SK-N-SH (cell line): ENCODE results near the gene NPS. TPM values are rescaled to one million over a fixed set of nuclear protein-coding genes. Genes with fewer than 3 reads are reported as not detected.
A peak's percentile ranks its signal among the peaks of the same experiment; 100 is the strongest.

Experiments
- CTCF ChIA-PET: fragments of 300-600, 350-600 bp; formaldehyde crosslinking; extraction: SDS; loops from one replicate; lab custom pipeline; 2021; lab: Yijun Ruan, JAX
- POLR2A ChIA-PET: fragments of 350-600 bp; sonication (Branson Sonifier 250); formaldehyde crosslinking; extraction: SDS; loops from one replicate; lab custom pipeline; 2020; ENCODE audit warnings: antibody characterized with exemption, inconsistent platforms; lab: Yijun Ruan, JAX
- DNase-seq: peaks from one replicate; pipeline ENCODE4 v3.0.0; 2012
- H2AFZ ChIP-seq: fragments of 200-600 bp; sonication (generic); 2 replicates; pipeline ENCODE4 v1.8.1; 2016; ENCODE audit warnings: antibody characterized with exemption, mild to moderate bottlenecking, low read depth
- H3F3A ChIP-seq: fragments of 200-600 bp; sonication (generic); replicated peaks from 2 replicates; pipeline ENCODE3; 2016; ENCODE audit warnings: antibody characterized with exemption, mild to moderate bottlenecking; ENCODE audit not compliant: insufficient read depth
- H3K27ac ChIP-seq, 2 experiments: fragments of 200-500 bp in 1 of 2; fragments of 200-600 bp in 1 of 2; sonication (Bioruptor generic) in 1 of 2; sonication (generic), shearing (Covaris generic) in 1 of 2; 2 replicates each; pipeline versions ENCODE4 v1.5.1 to v1.6.1; 2014 to 2016; ENCODE audit warnings: low read depth in 2 of 2, inconsistent platforms in 1 of 2, low read length in 1 of 2, mild to moderate bottlenecking in 1 of 2, mixed read lengths in 1 of 2
- H3K27me3 ChIP-seq: fragments of 200-600 bp; sonication (generic), shearing (Covaris generic); 2 replicates; pipeline ENCODE4 v1.6.1; 2016; ENCODE audit warnings: mixed run types; ENCODE audit not compliant: insufficient read depth
- H3K36me3 ChIP-seq, 2 experiments: fragments of 200-500 bp in 1 of 2; fragments of 200-600 bp in 1 of 2; sonication (Bioruptor generic) in 1 of 2; sonication (generic) in 1 of 2; replicated peaks in 1 of 2; 2 replicates each; pipeline versions ENCODE3 to v1.5.1; 2014 to 2016; ENCODE audit warnings: low read length in 1 of 2, mild to moderate bottlenecking in 1 of 2; ENCODE audit not compliant: insufficient read depth in 2 of 2, control insufficient read depth in 1 of 2
- H3K4me1 ChIP-seq, 2 experiments: fragments of 200-500 bp in 1 of 2; fragments of 200-600 bp in 1 of 2; sonication (Bioruptor generic) in 1 of 2; sonication (generic), shearing (Covaris generic) in 1 of 2; 2 replicates each; pipeline versions ENCODE4 v1.5.1 to v1.6.1; 2014 to 2016; ENCODE audit warnings: low read depth in 1 of 2, low read length in 1 of 2, mixed run types in 1 of 2; ENCODE audit not compliant: insufficient read depth in 2 of 2, control insufficient read depth in 1 of 2
- H3K4me2 ChIP-seq: fragments of 200-600 bp; sonication (generic), shearing (Covaris generic); 2 replicates; pipeline ENCODE4 v1.6.1; 2017; ENCODE audit warnings: mixed run types
- H3K4me3 ChIP-seq, 2 experiments: fragments of 200-500 bp in 1 of 2; fragments of 200-600 bp in 1 of 2; sonication (Bioruptor generic) in 1 of 2; sonication (generic), shearing (Covaris generic) in 1 of 2; 2 replicates each; pipeline versions ENCODE4 v1.5.1 to v1.8.1; 2014 to 2016; ENCODE audit warnings: low read depth in 2 of 2, inconsistent platforms in 1 of 2, low read length in 1 of 2, mild to moderate bottlenecking in 1 of 2, mixed read lengths in 1 of 2, moderate library complexity in 1 of 2
- H3K79me2 ChIP-seq: fragments of 200-600 bp; sonication (generic); 2 replicates; pipeline ENCODE4 v1.8.1; 2017; ENCODE audit warnings: mild to moderate bottlenecking; ENCODE audit not compliant: insufficient read depth
- H3K9ac ChIP-seq: fragments of 200-600 bp; sonication (generic); 2 replicates; pipeline ENCODE4 v1.6.1; 2017; ENCODE audit warnings: mixed run types
- H3K9me2 ChIP-seq: fragments of 200-600 bp; sonication (generic); 2 replicates; pipeline ENCODE4 v1.6.1; 2017; ENCODE audit warnings: mixed run types
- H3K9me3 ChIP-seq: fragments of 200-600 bp; sonication (generic); 2 replicates; pipeline ENCODE4 v1.6.1; 2017; ENCODE audit warnings: mixed run types, mild to moderate bottlenecking, moderate library complexity
- H4K20me1 ChIP-seq: fragments of 200-600 bp; sonication (generic); 2 replicates; pipeline ENCODE4 v1.6.1; 2017; ENCODE audit warnings: mild to moderate bottlenecking, mixed run types; ENCODE audit not compliant: insufficient read depth
- CTCF ChIP-seq: fragments of 200-600 bp; sonication (generic); IDR thresholded peaks from 2 replicates; pipeline ENCODE4 v1.6.1; 2017; ENCODE audit warnings: antibody characterized with exemption, mild to moderate bottlenecking, moderate library complexity
- EP300 ChIP-seq, 2 experiments: IDR thresholded peaks; 2 replicates each; pipeline versions ENCODE4 v1.4.0 to v1.6.1; 2012; ENCODE audit warnings: borderline replicate concordance in 1 of 2, low read depth in 1 of 2, low read length in 1 of 2
- EZH2phosphoT487 ChIP-seq: fragments of 200-600 bp; sonication (generic); IDR thresholded peaks from 2 replicates; pipeline ENCODE4 v1.6.1; 2017; ENCODE audit warnings: low read depth, mixed run types, mild to moderate bottlenecking, antibody characterized with exemption, moderate library complexity, borderline replicate concordance
- FOXJ3 ChIP-seq: sonication (generic); formaldehyde crosslinking; IDR thresholded peaks from 2 replicates; pipeline ENCODE4 v1.5.1; 2020; ENCODE audit warnings: mild to moderate bottlenecking, missing genetic modification reagents
- FOXM1 ChIP-seq: IDR thresholded peaks from 2 replicates; pipeline ENCODE4 v1.4.0; 2012; ENCODE audit warnings: low read depth, mild to moderate bottlenecking
- GABPA ChIP-seq: IDR thresholded peaks from 2 replicates; pipeline ENCODE4 v1.4.0; 2012; ENCODE audit warnings: low read depth, mild to moderate bottlenecking
- JUND ChIP-seq: IDR thresholded peaks from 2 replicates; pipeline ENCODE4 v1.4.0; 2012
- MAX ChIP-seq: IDR thresholded peaks from 2 replicates; pipeline ENCODE4 v1.4.0; 2012; ENCODE audit warnings: low read depth
- RAD21 ChIP-seq: IDR thresholded peaks from 2 replicates; pipeline ENCODE4 v1.6.1; 2012; ENCODE audit warnings: mild to moderate bottlenecking, low read length
- REST ChIP-seq: IDR thresholded peaks from 2 replicates; pipeline ENCODE4 v1.6.1; 2012; ENCODE audit warnings: mild to moderate bottlenecking, low read depth, low read length, moderate library complexity
- RXRA ChIP-seq: IDR thresholded peaks from 2 replicates; pipeline ENCODE4 v1.4.0; 2012; ENCODE audit warnings: low read depth, mild to moderate bottlenecking, borderline replicate concordance
- TCF12 ChIP-seq: IDR thresholded peaks from 2 replicates; pipeline ENCODE4 v1.4.0; 2012
- TEAD4 ChIP-seq: IDR thresholded peaks from 2 replicates; pipeline ENCODE4 v1.4.0; 2012; ENCODE audit warnings: mild to moderate bottlenecking, borderline replicate concordance; ENCODE audit not compliant: insufficient read depth
- USF1 ChIP-seq: IDR thresholded peaks from 2 replicates; pipeline ENCODE4 v1.4.0; 2012; ENCODE audit warnings: low read depth, borderline replicate concordance
- YY1 ChIP-seq: IDR thresholded peaks from 2 replicates; pipeline ENCODE4 v1.4.0; 2012; ENCODE audit warnings: low read depth, mild to moderate bottlenecking
- ZBTB33 ChIP-seq: IDR thresholded peaks from 2 replicates; pipeline ENCODE4 v1.4.0; 2012; ENCODE audit warnings: low read depth, borderline replicate concordance
- WGBS: methylation state at CpG from one replicate; pipeline ENCODE4 v1.1.6; 2017; ENCODE audit warnings: low lambda C conversion rate; 5-methylcytosine and 5-hydroxymethylcytosine counted together
- polyA plus RNA-seq, 3 experiments: library from polyadenylated mRNA; depleted of rRNA; stranded (reverse); fragments of >200 nt; gene quantifications; 2 replicates each; pipeline ENCODE4 v1.2.3, GENCODE V29; 2012

The NPS gene
- polyA plus RNA-seq, 1 of the 3 experiments (the other 2 are of a cell fraction), result not detected

GRCh38 chr10:127553417-127553816 lies 4.3 kb downstream of the NPS start:
- ChIA-PET POLR2A (no interaction called here), CTCF (no interaction called here)
- no peak overlapping the region for H3K9ac ChIP-seq
- H4K20me1 ChIP-seq, result no peaks in the 10 kb centered on the region
- no peaks in the 10 kb centered on the region for H3K36me3 ChIP-seq
- no peaks in the 10 kb centered on the region for H3K27me3 ChIP-seq
- H2AFZ ChIP-seq, result no peak overlapping the region
- no peaks in the 10 kb centered on the region for H3K79me2 ChIP-seq
- no peak for TF ChIP-seq JUND
- TF ChIP-seq GABPA, result no peak
- no peak for TF ChIP-seq RXRA
- TF ChIP-seq RAD21, result no peak
- TF ChIP-seq FOXM1, result no peak
- no peak for TF ChIP-seq USF1
- TF ChIP-seq TEAD4, result no peak
- TF ChIP-seq CTCF, result no peak
- no peak for TF ChIP-seq ZBTB33
- no peak for TF ChIP-seq EZH2phosphoT487
- no peak for TF ChIP-seq EP300 (IDR thresholded peaks at IDR 0.05; ENCODE audit: borderline replicate concordance in 1 of 2, low read depth in 1 of 2, low read length in 1 of 2)
- TF ChIP-seq MAX, result no peak
- no peak for TF ChIP-seq TCF12
- TF ChIP-seq FOXJ3, result no peak
- TF ChIP-seq, all 33 proteins: peak for 0
- no peak overlapping the region for H3K4me3 ChIP-seq
- no peaks in the 10 kb centered on the region for H3K9me3 ChIP-seq
- no peak overlapping the region for H3K4me2 ChIP-seq
- H3K9me2 ChIP-seq, result no peaks in the 10 kb centered on the region
- DNase-seq, result no peak
- H3K4me1 ChIP-seq, result no peaks in the 10 kb centered on the region
- no peaks in the 10 kb centered on the region for H3F3A ChIP-seq
- 43% methylated on average over 7 of the region's 7 CpGs for WGBS
- no peak overlapping the region for H3K27ac ChIP-seq

GRCh38 chr10:127556916-127557315 lies 7.8 kb downstream of the NPS start:
- no peaks in the 10 kb centered on the region for H3K36me3 ChIP-seq
- no peak for DNase-seq
- no peak overlapping the region for H3K27ac ChIP-seq
- H3K4me2 ChIP-seq, result no peak overlapping the region
- no peak overlapping the region for H3K9ac ChIP-seq
- POLR2A ChIA-PET, result no interaction called here
- 42% methylated on average over 11 of the region's 11 CpGs for WGBS
- H2AFZ ChIP-seq, result no peak overlapping the region
- CTCF ChIA-PET, result no interaction called here
- H4K20me1 ChIP-seq, result no peaks in the 10 kb centered on the region
- no peaks in the 10 kb centered on the region for H3K79me2 ChIP-seq
- no peaks in the 10 kb centered on the region for H3F3A ChIP-seq
- H3K9me2 ChIP-seq, result no peaks in the 10 kb centered on the region
- H3K4me3 ChIP-seq, result no peak overlapping the region
- no peaks in the 10 kb centered on the region for H3K4me1 ChIP-seq
- TF ChIP-seq FOXJ3, result no peak
- TF ChIP-seq YY1, result no peak
- no peak for TF ChIP-seq MAX
- peak; percentile 86 for TF ChIP-seq REST
- no peaks in the 10 kb centered on the region for H3K9me3 ChIP-seq
- no peaks in the 10 kb centered on the region for H3K27me3 ChIP-seq
